ENCODE measurements around the gene SLC39A11. TPM values are rescaled to one million over a fixed set of nuclear protein-coding genes. Genes with fewer than 3 reads are reported as not detected.

Gene SLC39A11
- total RNA-seq, 1 donor from 2014 or later, result 5.5 TPM

GRCh38 chr17:72671016-72671415 lies 421.5 kb downstream of the SLC39A11 start:
- no peak for DNase-seq (ENCODE audit: low spot score)
- no peak overlapping the region for H3K4me2 ChIP-seq
- H3K4me1 ChIP-seq, result no peaks in the 10 kb centered on the region
- peaks cover 3% of the 10 kb centered on the region for H3K9me3 Mint-ChIP-seq
- H3F3A ChIP-seq (ENCODE audit: low read depth), result no peaks in the 10 kb centered on the region
- H3K27me3 Mint-ChIP-seq (ENCODE audit: insufficient read depth, low read depth), result no peaks in the 10 kb centered on the region
- no peaks in the 10 kb centered on the region for H3K79me2 ChIP-seq (ENCODE audit: low read depth)
- no peaks in the 10 kb centered on the region for H3K36me3 Mint-ChIP-seq
- TF ChIP-seq CTCF (IDR thresholded peaks at IDR 0.05), result no peak
- no peak for TF ChIP-seq EZH2phosphoT487 (IDR thresholded peaks at IDR 0.05)
- TF ChIP-seq EZH2 (IDR thresholded peaks at IDR 0.05), result no peak
- H3K27ac ChIP-seq, result no peak overlapping the region
- H4K20me1 ChIP-seq (ENCODE audit: low read depth), result no peaks in the 10 kb centered on the region
- H3K4me1 Mint-ChIP-seq, result peaks cover 13% of the 10 kb centered on the region
- H2AFZ ChIP-seq (replicated peaks), result no peak overlapping the region
- no peaks in the 10 kb centered on the region for H3K9me3 ChIP-seq (ENCODE audit: low read depth)
- H3K4me3 ChIP-seq, result no peak overlapping the region
- H3K27me3 ChIP-seq, result no peaks in the 10 kb centered on the region
- H3K9ac ChIP-seq, result no peak overlapping the region
- H3K4me3 Mint-ChIP-seq, result no peak overlapping the region
- H3K27ac Mint-ChIP-seq, result no peak overlapping the region
- no peaks in the 10 kb centered on the region for H3K36me3 ChIP-seq

- no peak for DNase-seq (ENCODE audit: low spot score)
- Histone ChIP-seq H3K79me2 (ENCODE audit: low read depth) (no peaks in the 10 kb centered on the region), H2AFZ (replicated peaks) (no peak overlapping the region), H3K27ac (no peak overlapping the region), H4K20me1 (ENCODE audit: low read depth) (no peaks in the 10 kb centered on the region), H3K36me3 (no peaks in the 10 kb centered on the region), H3K9me3 (ENCODE audit: low read depth) (no peaks in the 10 kb centered on the region), H3K4me2 (no peak overlapping the region), H3K4me3 (no peak overlapping the region), H3F3A (ENCODE audit: low read depth) (no peaks in the 10 kb centered on the region), H3K9ac (no peak overlapping the region), H3K4me1 (no peaks in the 10 kb centered on the region), H3K27me3 (no peaks in the 10 kb centered on the region)
- Mint-ChIP-seq H3K36me3 (no peaks in the 10 kb centered on the region), H3K27me3 (ENCODE audit: insufficient read depth, low read depth) (no peaks in the 10 kb centered on the region), H3K9me3 (no peaks in the 10 kb centered on the region), H3K4me1 (peaks cover 16% of the 10 kb centered on the region), H3K27ac (no peak overlapping the region), H3K4me3 (no peak overlapping the region)
- TF ChIP-seq CTCF (IDR thresholded peaks at IDR 0.05) (no peak), EZH2phosphoT487 (IDR thresholded peaks at IDR 0.05) (no peak), EZH2 (IDR thresholded peaks at IDR 0.05) (no peak)
These were observed 425.1 kb downstream of the SLC39A11 start for GRCh38 chr17:72667096-72668063.

DNA sequence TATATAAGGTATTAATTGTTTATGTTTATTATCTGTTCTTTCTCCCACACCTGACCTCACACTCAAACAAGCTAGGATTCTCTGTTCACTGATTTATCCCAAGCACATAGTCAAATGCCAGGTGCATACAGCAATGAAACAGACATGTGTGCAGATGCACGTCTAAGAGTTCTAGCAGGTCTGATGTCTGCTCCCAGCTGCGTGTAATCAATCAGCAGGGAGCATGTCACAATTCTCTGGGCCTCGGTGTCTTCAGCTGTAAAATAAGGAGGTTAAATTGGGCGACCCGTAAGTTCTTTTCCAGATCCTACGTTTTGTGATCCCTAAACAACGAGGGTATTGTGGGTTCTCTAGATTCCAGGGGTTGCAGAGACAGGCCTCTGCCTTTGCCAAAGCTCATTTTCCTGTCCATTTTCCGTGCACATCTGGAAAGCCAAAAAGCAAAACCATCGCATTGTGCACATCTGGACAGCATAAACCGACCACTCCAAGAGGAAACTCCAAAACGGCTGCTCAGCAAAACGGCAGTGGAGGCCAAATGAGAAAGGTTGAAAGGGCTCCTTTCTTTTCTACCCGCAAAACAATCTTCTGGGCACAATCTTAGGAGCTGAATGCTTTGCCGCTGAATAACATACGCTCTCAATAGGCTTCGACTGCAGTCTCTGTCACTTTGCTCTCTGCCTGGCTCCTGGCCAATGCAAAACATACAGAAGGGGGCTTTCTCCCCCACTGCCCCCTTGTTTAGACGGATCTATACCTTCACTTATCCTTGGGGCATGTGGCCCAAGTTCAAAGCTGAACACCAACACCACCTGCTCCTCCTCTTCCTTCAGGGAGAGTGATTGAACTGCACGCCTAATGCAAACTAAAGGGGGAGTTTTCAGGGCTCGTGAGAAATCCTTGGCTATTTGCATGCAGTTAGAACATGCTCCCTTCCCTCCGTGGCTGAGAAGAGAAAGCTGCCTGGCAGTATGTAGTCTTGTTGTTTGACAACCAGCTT lies 426.3 kb downstream of the SLC39A11 start:
- H4K20me1 ChIP-seq (ENCODE audit: low read depth), result no peaks in the 10 kb centered on the region
- no peaks in the 10 kb centered on the region for H3K27me3 ChIP-seq
- no peaks in the 10 kb centered on the region for H3K9me3 ChIP-seq (ENCODE audit: low read depth)
- H3K79me2 ChIP-seq (ENCODE audit: low read depth), result no peaks in the 10 kb centered on the region
- no peak overlapping the region for H3K27ac ChIP-seq
- H3K4me2 ChIP-seq, result no peak overlapping the region
- TF ChIP-seq EZH2 (IDR thresholded peaks at IDR 0.05) (no peak), CTCF (IDR thresholded peaks at IDR 0.05) (no peak), EZH2phosphoT487 (IDR thresholded peaks at IDR 0.05) (no peak)
- Mint-ChIP-seq H3K4me3 (no peak overlapping the region), H3K4me1 (peaks cover 18% of the 10 kb centered on the region), H3K9me3 (no peaks in the 10 kb centered on the region), H3K27ac (no peak overlapping the region), H3K36me3 (no peaks in the 10 kb centered on the region), H3K27me3 (ENCODE audit: insufficient read depth, low read depth) (no peaks in the 10 kb centered on the region)
- no peaks in the 10 kb centered on the region for H3K36me3 ChIP-seq
- H2AFZ ChIP-seq (replicated peaks), result no peak overlapping the region
- H3K4me1 ChIP-seq, result no peaks in the 10 kb centered on the region
- no peak overlapping the region for H3K9ac ChIP-seq
- DNase-seq (ENCODE audit: low spot score), result no peak
- no peaks in the 10 kb centered on the region for H3F3A ChIP-seq (ENCODE audit: low read depth)
- no peak overlapping the region for H3K4me3 ChIP-seq
